Stimulated activated CD8-positive, alpha-beta memory T cell treated with anti-CD3 and anti-CD28 coated beads, Interleukin-12 subunit alpha, Interleukin-12 subunit beta, amount 100 ng/mL, for 4 hours (primary cell): ENCODE measurements around the gene PABPC3.

Source experiments
- DNase-seq: peaks from one replicate; pipeline ENCODE4 v3.0.0-alpha.2; 2020; ENCODE audit warnings: low read depth

Gene PABPC3

GRCh38 chr13:25095851-25096453 lies at the start of gene PABPC3:
Gene PABPC3, plus strand, starts transcription at chr13:25096136. Its CDS starts 63 bp downstream, at chr13:25096199.
- no peak for DNase-seq

GRCh38 chr13:25046274-25046984 lies 49.5 kb upstream of the PABPC3 start:
- no peak for DNase-seq

- no peak for DNase-seq
These were observed 48.9 kb upstream of the PABPC3 start for GRCh38 chr13:25046985-25047511.

- DNase-seq, result no peak
These were observed 44.9 kb upstream of the PABPC3 start for GRCh38 chr13:25051065-25051464.

- no peak for DNase-seq
These were observed 36.8 kb upstream of the PABPC3 start for GRCh38 chr13:25059166-25059565.

GRCh38 chr13:25059958-25060357 lies 36.0 kb upstream of the PABPC3 start:
- DNase-seq, result no peak

DNA sequence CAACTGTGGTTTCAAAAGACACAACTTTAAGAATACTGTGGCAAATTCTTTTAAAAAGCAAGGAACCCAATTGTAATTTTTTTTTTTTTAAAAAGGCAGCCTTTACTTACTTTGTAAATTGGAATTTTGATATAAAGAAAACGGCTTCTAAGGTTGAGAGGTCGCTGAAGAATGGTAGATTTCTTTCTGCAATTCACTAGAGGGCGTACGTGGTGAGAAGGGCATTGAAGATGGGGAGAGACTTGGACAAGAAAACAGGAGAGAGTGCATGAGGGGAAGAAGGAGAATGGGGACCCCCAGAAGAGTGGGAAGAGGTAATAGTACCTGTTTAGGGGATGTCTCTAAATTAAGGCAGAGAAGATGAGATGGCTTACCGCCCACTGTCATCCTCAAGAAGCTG lies 33.5 kb upstream of the PABPC3 start:
- no peak for DNase-seq

DNA sequence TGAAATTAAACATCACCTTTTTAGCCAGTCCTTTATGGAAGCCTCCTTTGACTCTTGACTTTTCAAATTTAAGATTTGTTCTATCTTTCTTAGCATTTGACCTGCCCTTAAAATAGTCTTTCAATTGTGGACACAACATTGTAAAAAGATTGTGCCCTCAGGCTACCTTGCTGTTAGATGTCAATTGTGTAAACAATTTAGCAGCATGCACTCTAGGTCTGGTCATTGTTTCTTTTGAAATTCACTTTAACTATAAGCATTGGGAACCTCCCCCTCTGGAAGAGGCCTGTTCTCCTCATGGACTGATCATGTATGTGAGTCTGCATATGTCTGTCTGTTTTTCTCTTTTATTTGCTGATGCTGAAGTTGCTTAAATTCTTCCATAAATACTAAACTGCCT lies 31.5 kb upstream of the PABPC3 start:
- no peak for DNase-seq

GRCh38 chr13:25065974-25066770 lies 29.8 kb upstream of the PABPC3 start:
- no peak for DNase-seq

DNA sequence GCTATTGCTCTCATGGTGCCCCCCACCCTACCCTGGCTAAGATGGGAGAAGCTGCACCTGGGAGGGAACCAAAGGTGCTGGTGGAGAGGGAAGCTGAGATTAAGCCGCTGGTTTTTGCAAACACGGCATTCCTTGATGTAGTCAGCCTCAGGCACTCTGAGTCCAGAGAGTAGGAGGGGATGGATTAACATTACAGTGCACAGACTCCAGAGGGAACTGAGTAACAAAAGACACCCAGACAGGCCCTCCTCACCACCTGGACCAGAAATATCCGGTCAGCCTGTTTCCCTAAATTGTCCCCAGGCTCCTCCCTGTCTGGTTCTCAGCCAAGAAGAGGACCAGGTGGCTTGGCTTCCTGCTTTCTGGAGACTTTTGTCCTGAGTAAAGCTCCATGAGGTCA lies 28.9 kb upstream of the PABPC3 start:
- DNase-seq, result no peak

- DNase-seq, result no peak
These were observed 27.1 kb upstream of the PABPC3 start for GRCh38 chr13:25068810-25069209.

DNA sequence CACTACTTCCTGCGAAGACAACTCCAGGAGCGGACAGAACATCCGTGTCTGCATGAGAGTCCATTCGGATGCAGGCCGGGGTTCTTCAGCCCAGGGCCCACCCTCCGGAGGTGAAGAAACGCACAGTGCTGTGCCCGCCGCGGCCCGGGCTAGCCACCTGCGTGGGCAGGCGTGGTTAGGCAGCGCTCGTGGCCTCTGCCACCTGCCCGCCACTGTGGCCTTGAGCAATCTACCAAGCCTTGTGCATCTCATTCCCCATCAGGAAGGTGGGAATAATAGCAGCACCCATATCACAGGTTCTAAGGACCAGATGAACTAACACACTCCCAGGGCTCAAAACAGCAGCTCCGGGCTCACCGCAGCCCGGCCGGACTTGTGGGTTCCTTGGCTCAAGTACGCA lies 26.7 kb upstream of the PABPC3 start:
- no peak for DNase-seq

DNA sequence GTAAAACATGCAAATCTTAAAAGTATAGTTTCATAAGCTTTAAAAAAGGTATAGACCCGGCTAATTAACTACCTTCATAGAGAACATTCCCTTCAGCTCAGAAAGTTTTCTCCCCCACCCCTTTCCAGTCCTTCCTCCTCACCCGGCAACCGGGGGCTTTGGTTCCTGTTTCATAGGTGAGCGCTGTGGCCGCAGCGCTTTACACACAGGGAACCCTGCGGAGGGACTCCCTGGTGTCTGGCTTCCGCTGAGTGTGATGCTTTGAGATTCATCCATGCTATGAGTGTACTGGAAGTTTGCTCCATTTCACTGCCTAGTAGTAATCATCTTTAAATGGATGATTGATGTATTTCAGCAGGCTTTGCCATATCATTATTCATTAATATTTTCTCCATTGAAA lies 26.0 kb upstream of the PABPC3 start:
- DNase-seq, result no peak

DNA sequence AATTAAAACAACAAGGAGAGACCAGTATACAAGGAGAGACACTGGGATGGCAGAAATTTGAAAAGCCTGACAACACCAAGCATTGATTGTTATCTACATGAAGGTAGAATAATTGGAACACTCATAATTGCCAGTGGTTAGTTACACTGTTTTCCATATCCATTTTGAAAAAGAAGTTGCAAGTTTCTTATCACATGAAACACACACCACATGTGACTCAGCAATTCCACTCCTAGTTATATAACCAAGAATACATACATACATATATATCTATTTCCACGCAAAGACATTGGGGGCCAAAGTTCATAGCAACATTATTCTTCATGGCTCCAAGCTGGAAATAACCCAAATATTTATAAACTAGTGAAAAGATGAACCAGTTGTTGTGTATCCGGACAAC lies 15.2 kb upstream of the PABPC3 start:
- no peak for DNase-seq

DNA sequence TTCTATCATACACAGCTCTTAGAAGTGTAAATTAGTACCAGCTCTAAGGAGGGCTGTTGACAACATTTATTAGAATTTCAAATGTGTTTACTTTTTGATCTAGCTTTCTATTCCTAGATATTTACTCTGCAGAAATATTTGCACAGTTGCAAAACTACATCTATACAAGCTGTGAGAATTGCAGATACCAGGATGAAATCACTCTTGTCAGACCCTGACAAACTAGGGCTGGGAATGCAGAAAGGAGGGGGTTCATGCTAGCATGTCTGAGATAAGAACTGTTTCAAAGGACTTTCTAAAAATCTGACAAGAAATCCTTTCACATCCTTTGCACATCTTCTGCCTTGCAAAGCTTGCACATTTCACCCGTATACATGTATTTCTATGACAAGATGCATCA lies 11.8 kb upstream of the PABPC3 start:
- DNase-seq, result no peak

DNA sequence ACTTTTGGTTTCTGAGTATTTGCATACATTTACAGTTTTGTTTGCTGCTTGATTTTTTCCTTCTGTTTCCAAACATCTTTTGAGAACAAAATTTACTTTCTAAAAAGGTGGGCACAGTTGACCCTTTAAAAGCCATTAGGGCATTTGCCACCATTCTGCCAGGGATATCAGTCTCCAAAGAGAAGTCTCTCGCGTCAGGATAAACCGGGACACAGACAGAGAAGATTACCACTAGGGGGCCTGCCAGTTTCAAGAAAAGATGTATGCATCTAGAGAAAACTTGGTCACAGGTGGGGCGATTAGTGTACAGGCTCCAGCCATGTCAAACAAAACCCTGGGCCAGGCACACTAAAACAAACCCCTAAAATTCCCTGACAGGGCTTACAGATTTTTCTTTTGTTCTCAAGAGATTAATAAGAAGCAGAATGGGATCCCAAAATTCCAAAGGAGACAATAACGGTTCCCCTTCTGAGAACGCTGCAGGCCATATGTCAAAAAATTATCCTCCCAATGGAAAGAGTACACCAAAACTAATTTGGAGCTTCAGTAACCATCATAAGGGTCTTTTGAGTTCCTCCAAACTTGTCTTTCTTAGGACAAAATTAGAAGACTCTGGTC lies 10.7 kb upstream of the PABPC3 start:
- DNase-seq, result no peak

DNA sequence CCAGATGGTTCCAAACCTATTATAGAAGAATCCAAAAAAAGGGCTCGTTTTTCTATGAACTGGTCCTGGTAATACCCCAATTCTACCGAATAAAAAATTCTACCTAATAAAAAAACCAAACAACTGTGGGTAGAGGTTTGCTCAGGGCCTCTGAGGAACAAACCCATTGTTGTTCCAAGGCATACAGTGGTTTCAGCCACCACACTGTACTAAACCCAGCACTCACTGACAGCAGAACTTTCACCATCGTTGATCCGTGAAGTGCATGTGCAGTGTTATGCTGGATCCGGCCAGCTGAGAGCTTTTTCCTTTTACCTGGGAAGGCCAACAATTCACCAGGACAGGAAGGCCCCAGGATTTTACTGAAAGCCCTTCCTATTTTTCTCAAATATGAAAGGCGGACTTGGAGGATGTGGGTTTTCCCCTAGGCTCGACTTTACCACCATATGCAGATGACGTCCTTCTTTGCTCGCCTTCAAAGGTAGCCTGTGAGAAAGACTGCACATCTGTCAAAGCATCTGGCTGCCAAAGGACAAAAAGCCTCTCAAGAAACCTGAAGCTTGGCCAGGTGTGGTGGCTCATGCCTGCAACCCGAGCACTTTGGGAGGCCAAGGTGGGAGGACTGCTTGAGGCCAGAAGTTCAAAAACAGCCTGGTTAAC lies 7.2 kb upstream of the PABPC3 start:
- DNase-seq, result no peak

DNA sequence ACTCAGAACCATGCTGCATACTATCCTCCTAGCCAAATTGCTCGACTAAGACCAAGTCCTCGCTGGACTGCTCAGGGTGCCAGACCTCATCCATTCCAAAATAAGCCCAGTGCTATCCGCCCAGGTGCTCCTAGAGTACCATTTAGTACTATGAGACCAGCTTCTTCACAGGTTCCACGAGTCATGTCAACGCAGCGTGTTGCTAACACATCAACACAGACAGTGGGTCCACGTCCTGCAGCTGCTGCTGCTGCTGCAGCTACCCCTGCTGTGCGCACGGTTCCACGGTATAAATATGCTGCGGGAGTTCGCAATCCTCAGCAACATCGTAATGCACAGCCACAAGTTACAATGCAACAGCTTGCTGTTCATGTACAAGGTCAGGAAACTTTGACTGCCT lies 1.5 kb downstream of the PABPC3 start:
- no peak for DNase-seq

GRCh38 chr13:25103711-25104110 lies 7.8 kb downstream of the PABPC3 start:
- no peak for DNase-seq

- no peak for DNase-seq
These were observed 13.4 kb downstream of the PABPC3 start for GRCh38 chr13:25109341-25109740.

GRCh38 chr13:25110956-25111584 lies 15.1 kb downstream of the PABPC3 start:
- no peak for DNase-seq

GRCh38 chr13:25111585-25111956 lies 15.6 kb downstream of the PABPC3 start:
- no peak for DNase-seq
